Neural cell (in vitro differentiated cells): ENCODE measurements around the gene MALRD1.

ENCODE experiments used
- EP300 ChIP-seq: fragments of 450-650 bp; conservative IDR thresholded peaks from 2 replicates; pipeline ENCODE4 v1.6.1; 2014; ENCODE audit warnings: antibody characterized with exemption, mild to moderate bottlenecking, moderate library complexity; ENCODE audit not compliant: poor library complexity, severe bottlenecking
- TF ChIP-seq, protein P1 (sequence below): fragments of 450-650 bp; IDR thresholded peaks from 2 replicates; pipeline ENCODE4 v1.5.1; 2014; ENCODE audit warnings: antibody characterized with exemption, mild to moderate bottlenecking, moderate library complexity; ENCODE audit not compliant: poor library complexity, severe bottlenecking

DNA sequence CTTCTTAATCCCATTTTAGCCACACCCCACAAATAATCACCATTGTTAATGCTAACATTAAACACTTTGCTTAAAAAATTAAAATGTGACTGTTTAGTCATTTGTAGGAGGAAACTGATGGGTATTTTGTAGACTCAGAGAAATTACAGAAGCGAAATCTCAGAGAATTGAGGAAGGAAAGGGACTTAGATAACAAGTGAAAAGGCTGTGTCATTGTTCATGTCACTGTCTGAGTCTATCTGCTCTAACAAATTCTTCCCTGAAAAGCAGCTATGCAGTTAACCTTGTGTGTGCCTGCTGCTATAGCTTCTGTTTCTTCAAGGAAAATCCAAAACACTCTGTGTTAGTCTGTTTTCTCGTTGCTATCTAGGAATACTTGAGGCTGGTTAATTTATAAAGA is 726.7 kb downstream of the MALRD1 start:
- TF ChIP-seq, protein P1, sequence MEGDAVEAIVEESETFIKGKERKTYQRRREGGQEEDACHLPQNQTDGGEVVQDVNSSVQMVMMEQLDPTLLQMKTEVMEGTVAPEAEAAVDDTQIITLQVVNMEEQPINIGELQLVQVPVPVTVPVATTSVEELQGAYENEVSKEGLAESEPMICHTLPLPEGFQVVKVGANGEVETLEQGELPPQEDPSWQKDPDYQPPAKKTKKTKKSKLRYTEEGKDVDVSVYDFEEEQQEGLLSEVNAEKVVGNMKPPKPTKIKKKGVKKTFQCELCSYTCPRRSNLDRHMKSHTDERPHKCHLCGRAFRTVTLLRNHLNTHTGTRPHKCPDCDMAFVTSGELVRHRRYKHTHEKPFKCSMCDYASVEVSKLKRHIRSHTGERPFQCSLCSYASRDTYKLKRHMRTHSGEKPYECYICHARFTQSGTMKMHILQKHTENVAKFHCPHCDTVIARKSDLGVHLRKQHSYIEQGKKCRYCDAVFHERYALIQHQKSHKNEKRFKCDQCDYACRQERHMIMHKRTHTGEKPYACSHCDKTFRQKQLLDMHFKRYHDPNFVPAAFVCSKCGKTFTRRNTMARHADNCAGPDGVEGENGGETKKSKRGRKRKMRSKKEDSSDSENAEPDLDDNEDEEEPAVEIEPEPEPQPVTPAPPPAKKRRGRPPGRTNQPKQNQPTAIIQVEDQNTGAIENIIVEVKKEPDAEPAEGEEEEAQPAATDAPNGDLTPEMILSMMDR, result no peak
- no peak for TF ChIP-seq EP300
